Effector memory CD8-positive, alpha-beta T cell (primary cell): ENCODE results near the gene SETD7.

Experiments used
- ATAC-seq: fragments of 150-1000 bp; cut with Tn5 transposase; replicated peaks from 2 replicates; pipeline ENCODE4 v1.10.0; 2021; ENCODE audit warnings: mild to moderate bottlenecking, moderate library complexity
- DNase-seq, 3 experiments: peaks; one replicate each; pipeline ENCODE4 v3.0.0; 2021
- H3K27ac Mint-ChIP-seq, 2 donors: one replicate each; pipeline ENCODE4 v1.8.0; 2022; ENCODE audit warnings: mild to moderate bottlenecking in 2 of 2, mixed read lengths in 2 of 2, moderate library complexity in 2 of 2
- H3K27me3 Mint-ChIP-seq, 2 donors: one replicate each; pipeline ENCODE4 v1.8.0; 2022; ENCODE audit warnings: mixed read lengths in 2 of 2
- H3K36me3 Mint-ChIP-seq: one replicate; pipeline ENCODE4 v1.8.0; 2022; ENCODE audit warnings: mild to moderate bottlenecking, moderate library complexity, mixed read lengths; ENCODE audit not compliant: insufficient read depth
- H3K4me1 Mint-ChIP-seq, 2 donors: one replicate each; pipeline ENCODE4 v1.8.0; 2022; ENCODE audit warnings: low read depth in 2 of 2, mixed read lengths in 2 of 2
- H3K4me3 Mint-ChIP-seq, 2 donors: one replicate each; pipeline ENCODE4 v1.8.0; 2022; ENCODE audit warnings: mild to moderate bottlenecking in 2 of 2, mixed read lengths in 2 of 2, moderate library complexity in 2 of 2
- H3K9me3 Mint-ChIP-seq, 2 donors: one replicate each; pipeline ENCODE4 v1.8.0; 2022; ENCODE audit warnings: mixed read lengths in 2 of 2

SETD7 gene

DNA sequence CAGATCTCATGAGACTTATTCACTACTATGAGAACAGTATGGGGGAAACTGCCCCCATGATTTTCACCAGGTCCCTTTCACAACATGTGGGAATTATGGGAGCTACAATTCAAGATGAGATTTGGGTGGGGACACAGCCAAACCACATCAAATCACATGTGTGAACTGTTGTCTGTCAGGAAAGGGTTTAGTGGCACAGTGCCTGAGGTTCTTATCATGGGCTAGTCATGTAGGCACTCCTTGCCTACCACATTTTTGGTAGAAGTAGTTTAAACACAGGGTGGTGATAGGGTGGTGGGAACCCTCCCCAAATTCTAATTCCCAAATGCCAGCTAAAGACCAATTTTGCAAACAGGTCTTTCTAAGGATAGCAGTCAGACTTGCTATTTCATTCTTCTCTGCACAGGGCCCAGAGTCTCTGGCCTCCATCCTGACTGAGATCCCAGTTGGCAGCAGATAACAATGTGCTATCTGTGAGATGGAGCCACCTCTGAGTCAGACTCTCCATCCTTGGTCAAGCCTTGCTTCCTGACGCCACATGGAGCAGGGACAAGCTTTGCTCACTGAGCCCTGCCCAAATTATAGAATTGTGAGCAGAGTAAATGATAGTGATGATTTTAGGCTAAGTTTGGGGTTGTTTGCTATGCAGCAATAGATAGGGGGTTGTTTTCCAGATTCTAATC lies 33.5 kb upstream of the SETD7 start:
- no peak for ATAC-seq
- no peaks in the 10 kb centered on the region for H3K9me3 Mint-ChIP-seq
- H3K4me3 Mint-ChIP-seq, result no peak overlapping the region
- no peaks in the 10 kb centered on the region for H3K36me3 Mint-ChIP-seq
- no peak for DNase-seq
- H3K27ac Mint-ChIP-seq, result no peak overlapping the region
- peaks cover 2 to 4% of the 10 kb centered on the region in 2 donors for H3K27me3 Mint-ChIP-seq
- H3K4me1 Mint-ChIP-seq, result no peaks in the 10 kb centered on the region

DNA sequence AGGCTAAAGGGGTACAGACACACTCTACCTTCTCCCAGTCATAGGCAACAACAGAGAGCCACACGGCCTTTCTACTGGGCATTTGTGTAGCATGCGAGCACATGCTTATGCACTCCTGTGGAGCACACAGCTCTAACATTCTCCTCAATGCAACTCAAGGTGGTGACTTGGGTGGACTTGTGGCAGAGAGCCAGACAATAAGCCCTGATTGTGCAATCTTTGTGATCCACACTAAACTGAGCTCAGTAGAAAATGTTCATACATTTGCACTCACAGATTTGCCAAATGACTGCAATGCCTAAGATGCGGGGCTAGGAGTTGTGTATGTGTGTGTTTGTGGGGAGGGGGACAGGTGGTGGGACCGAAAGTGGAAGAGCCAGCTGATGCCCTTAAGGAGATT lies 31.4 kb upstream of the SETD7 start:
- Mint-ChIP-seq H3K36me3 (no peaks in the 10 kb centered on the region), H3K4me3 (no peak overlapping the region), H3K27ac (no peak overlapping the region), H3K4me1 (no peaks in the 10 kb centered on the region), H3K27me3 (peaks cover 13 to 16% of the 10 kb centered on the region in 2 donors), H3K9me3 (no peaks in the 10 kb centered on the region)
- DNase-seq, result no peak
- ATAC-seq, result no peak

DNA sequence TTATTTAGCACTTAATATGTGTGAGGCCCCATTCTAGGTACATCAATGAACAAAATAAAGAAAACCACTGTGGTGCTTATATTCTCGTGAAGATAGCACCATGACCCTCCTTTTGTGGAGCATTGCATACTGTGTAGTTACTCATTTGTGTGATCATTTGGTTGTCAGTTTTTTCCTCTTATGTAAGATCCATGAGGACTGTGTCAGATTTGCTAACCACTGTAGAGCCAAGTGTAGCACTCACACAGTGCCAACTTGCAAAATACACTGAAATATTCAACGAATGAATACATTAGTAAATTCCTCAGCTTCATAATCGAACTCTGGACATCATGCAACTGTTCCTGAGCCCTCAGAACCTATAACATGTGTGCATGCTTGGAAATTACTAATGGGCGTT lies 29.5 kb upstream of the SETD7 start:
- Mint-ChIP-seq H3K36me3 (no peaks in the 10 kb centered on the region), H3K9me3 (no peaks in the 10 kb centered on the region), H3K27ac (no peak overlapping the region), H3K27me3 (peaks cover 26 to 29% of the 10 kb centered on the region in 2 donors), H3K4me1 (no peaks in the 10 kb centered on the region), H3K4me3 (no peak overlapping the region)
- ATAC-seq (no peak), DNase-seq (no peak)

DNA sequence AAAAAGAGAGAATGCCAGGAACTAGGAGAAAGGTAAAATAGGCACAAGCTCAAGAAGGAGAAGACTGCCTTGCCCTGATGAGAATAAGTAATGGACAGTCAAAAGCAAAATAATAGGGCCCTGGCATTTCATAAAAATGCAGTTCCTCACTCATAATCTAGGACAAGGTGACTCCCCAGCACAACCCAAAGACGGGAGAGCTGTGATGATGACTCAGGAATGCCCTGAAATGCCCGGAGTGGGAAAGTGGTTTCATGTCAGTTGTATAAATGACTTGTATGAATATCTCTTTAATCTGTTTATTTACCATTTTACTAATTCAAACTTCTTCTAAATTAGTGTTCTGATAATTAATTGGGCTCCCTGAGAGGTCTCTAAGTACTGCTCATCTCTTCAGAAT lies 28.8 kb upstream of the SETD7 start:
- Mint-ChIP-seq H3K27me3 (peaks cover 31 to 36% of the 10 kb centered on the region in 2 donors), H3K27ac (no peak overlapping the region), H3K4me1 (no peaks in the 10 kb centered on the region), H3K4me3 (no peak overlapping the region), H3K9me3 (no peaks in the 10 kb centered on the region), H3K36me3 (no peaks in the 10 kb centered on the region)
- no peak for DNase-seq
- no peak for ATAC-seq

DNA sequence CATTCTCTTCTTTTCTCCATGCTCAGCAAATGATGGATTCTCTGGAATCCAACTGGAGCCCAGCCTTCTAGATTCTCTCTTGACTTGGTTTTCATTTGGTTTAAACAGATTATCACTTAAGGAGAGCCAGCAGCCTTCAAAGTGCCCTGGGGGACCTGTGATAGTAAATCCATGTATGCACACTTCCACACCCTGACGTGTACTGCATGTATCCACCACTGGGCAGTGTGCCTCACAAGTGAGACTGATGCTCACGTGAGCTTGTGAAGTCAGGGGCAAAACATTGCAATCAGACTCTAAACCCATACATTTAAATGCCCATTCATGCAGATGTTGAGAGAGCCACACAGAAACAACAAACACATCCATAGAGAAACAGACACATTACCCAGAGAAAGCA lies 28.0 kb upstream of the SETD7 start:
- H3K9me3 Mint-ChIP-seq, result no peaks in the 10 kb centered on the region
- H3K36me3 Mint-ChIP-seq, result no peaks in the 10 kb centered on the region
- H3K27me3 Mint-ChIP-seq, result peaks cover 33 to 40% of the 10 kb centered on the region in 2 donors
- DNase-seq (no peak), ATAC-seq (no peak)
- H3K4me1 Mint-ChIP-seq, result no peaks in the 10 kb centered on the region
- no peak overlapping the region for H3K4me3 Mint-ChIP-seq
- H3K27ac Mint-ChIP-seq, result no peak overlapping the region

DNA sequence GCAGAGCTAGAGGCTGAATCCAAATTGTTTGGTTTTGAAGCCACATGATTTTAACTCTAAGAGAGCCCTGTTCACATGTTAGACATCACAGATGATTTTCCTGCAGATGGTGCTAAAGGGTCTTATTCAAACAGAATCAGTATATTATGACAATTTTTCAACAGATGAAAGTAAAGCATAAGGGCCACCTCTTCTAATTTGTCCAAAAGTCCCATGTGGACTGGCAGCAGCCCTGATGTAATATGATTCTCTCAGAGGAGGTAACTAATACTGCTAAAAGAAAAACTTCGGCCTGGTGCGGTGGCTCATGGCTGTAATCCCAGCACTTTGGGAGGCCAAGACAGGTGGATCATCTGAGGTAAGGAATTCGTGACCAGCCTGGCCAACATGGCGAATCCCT lies 26.0 kb upstream of the SETD7 start:
- Mint-ChIP-seq H3K4me1 (no peaks in the 10 kb centered on the region), H3K27me3 (peaks cover 33 to 40% of the 10 kb centered on the region in 2 donors), H3K4me3 (no peak overlapping the region), H3K9me3 (no peaks in the 10 kb centered on the region), H3K36me3 (no peaks in the 10 kb centered on the region), H3K27ac (no peak overlapping the region)
- ATAC-seq (no peak), DNase-seq (no peak)

DNA sequence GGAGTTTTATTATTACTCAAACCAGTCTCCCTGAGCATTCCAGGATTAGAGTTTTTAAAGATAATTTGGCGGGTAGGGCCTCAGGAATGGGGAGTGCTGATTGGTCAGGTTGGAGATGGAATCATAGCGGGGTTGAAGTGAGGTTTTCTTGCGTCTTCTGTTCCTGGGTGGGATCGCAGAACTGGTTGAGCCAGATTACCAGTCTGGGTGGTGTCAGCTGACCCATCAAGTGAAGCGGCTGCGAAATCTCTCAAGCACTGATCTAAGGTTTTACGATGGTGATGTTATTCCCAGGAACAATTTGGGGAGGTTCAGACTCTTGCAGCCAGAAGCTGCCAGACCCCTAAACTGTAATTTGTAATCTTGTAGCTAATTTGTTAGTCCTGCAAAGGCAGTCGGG lies 25.1 kb upstream of the SETD7 start:
- Mint-ChIP-seq H3K9me3 (no peaks in the 10 kb centered on the region), H3K27ac (no peak overlapping the region), H3K4me1 (no peaks in the 10 kb centered on the region), H3K4me3 (no peak overlapping the region), H3K27me3 (peaks cover 33 to 40% of the 10 kb centered on the region in 2 donors), H3K36me3 (no peaks in the 10 kb centered on the region)
- ATAC-seq (no peak), DNase-seq (no peak)

DNA sequence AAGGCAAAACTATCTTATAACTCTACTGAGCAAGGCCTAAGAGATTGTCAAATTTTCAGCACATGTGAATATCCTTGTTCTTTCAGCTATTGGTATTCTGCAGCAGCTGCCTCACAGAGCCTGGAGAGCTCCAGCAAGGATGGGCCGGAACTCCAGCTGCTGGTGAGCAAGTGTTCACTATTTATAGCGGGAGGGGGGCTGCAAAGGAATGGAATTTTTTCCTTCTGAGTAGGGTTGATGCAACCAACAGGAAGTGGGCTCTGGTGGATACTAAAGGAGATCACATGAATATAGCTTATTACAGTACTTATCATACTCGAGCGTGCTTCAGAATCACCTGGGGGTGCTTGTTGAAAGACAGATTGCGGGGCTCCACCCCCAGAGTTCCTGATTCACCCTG lies 20.2 kb upstream of the SETD7 start:
- peaks cover 0 to 3% of the 10 kb centered on the region in 2 donors for H3K4me1 Mint-ChIP-seq
- no peaks in the 10 kb centered on the region for H3K9me3 Mint-ChIP-seq
- peaks cover 14 to 18% of the 10 kb centered on the region in 2 donors for H3K27me3 Mint-ChIP-seq
- no peak overlapping the region for H3K27ac Mint-ChIP-seq
- peaks cover 2% of the 10 kb centered on the region for H3K36me3 Mint-ChIP-seq
- no peak overlapping the region for H3K4me3 Mint-ChIP-seq
- ATAC-seq (no peak), DNase-seq (no peak)

DNA sequence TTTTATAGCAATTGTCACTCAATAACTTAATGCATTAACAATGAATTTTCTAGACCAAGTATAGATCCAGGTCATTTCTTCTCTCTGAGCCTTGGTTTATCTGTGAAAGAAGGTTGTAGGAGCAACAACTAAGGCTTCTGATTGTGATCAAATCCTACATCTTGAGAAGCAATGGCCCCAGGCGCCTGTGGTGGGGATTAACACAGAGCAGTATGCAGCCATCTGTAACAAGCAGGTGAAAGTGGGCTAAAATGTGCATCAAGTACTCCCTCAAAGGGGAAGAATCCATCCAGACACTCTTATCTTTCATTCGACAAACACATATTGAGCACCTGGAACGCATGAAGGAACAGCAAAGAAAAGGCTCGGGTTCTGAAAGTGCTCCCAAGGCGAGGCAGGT lies 19.1 kb upstream of the SETD7 start:
- Mint-ChIP-seq H3K9me3 (no peaks in the 10 kb centered on the region), H3K27me3 (peaks cover 4 to 7% of the 10 kb centered on the region in 2 donors), H3K36me3 (peaks cover 2% of the 10 kb centered on the region), H3K4me3 (no peak overlapping the region), H3K27ac (no peak overlapping the region), H3K4me1 (peaks cover 0 to 3% of the 10 kb centered on the region in 2 donors)
- no peak for DNase-seq
- ATAC-seq, result no peak

DNA sequence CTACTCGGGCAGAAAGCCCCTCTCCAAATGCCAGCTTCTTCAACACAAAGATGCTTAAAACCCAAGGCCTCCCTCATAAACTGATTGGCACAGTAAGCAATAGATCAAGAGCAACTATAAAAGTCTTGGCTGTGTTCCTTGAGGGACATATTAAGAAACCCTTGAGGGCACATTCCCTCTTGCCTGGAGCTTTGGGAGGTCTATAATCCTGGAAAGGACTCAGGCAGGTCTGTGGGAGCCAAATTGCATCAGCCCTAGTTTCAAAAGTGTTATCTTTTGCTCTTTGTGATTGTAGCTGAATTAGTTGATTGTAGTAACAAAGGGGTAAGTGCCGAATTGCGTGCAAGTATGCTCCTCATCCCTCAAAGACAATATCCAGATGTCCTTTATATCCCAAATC lies 18.6 kb upstream of the SETD7 start:
- Mint-ChIP-seq H3K27me3 (peaks cover under 1 to 3% of the 10 kb centered on the region in 2 donors), H3K4me3 (no peak overlapping the region)
- DNase-seq, result no peak

DNA sequence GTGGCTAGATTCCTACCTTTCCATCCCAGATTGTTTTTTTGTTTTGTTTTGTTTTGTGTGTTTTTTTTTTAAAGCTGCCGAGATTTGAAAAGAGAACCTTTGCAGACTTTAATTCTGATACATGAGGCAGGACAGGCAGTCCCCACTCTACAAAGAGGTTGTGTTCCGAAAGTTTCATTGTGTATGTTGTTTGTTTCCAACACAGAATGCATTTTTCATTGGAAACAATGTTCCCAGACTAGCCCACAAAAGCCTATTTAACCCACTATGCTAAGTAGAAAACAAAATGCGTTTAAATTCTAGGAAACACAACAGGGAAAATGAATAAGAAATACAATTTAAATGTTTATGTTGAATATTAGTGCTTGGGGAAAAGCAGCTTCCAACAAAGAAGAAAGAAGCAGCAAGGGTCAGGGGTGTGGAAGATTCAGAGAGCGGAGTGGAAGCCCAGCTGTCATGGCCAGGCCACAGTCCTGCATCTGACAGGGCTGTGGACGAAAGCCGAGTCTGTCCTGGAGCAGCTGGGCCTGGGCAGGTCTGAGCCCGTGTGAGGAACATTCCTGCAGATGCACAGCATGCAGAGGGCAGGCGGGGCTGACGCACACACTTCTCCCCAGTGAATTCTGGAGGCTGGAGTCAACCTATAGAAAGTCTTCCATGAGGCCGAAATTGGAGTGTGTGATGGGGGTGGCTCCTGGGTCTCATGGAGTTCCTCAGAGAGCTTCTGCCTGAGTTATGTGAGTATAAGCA lies 12.4 kb upstream of the SETD7 start:
- peaks cover 6% of the 10 kb centered on the region for H3K36me3 Mint-ChIP-seq
- no peak for DNase-seq
- ATAC-seq, result no peak
- H3K9me3 Mint-ChIP-seq, result no peaks in the 10 kb centered on the region
- H3K4me1 Mint-ChIP-seq, result peaks cover 0 to 3% of the 10 kb centered on the region in 2 donors
- H3K4me3 Mint-ChIP-seq, result no peak overlapping the region
- H3K27ac Mint-ChIP-seq, result no peak overlapping the region
- peaks cover 6 to 9% of the 10 kb centered on the region in 2 donors for H3K27me3 Mint-ChIP-seq

More for the DNA sequence above, 18.6 kb upstream of the SETD7 start:
- Mint-ChIP-seq H3K9me3 (no peaks in the 10 kb centered on the region), H3K27ac (no peak overlapping the region), H3K36me3 (peaks cover 2% of the 10 kb centered on the region), H3K4me1 (peaks cover 0 to 3% of the 10 kb centered on the region in 2 donors)
- ATAC-seq, result no peak

DNA sequence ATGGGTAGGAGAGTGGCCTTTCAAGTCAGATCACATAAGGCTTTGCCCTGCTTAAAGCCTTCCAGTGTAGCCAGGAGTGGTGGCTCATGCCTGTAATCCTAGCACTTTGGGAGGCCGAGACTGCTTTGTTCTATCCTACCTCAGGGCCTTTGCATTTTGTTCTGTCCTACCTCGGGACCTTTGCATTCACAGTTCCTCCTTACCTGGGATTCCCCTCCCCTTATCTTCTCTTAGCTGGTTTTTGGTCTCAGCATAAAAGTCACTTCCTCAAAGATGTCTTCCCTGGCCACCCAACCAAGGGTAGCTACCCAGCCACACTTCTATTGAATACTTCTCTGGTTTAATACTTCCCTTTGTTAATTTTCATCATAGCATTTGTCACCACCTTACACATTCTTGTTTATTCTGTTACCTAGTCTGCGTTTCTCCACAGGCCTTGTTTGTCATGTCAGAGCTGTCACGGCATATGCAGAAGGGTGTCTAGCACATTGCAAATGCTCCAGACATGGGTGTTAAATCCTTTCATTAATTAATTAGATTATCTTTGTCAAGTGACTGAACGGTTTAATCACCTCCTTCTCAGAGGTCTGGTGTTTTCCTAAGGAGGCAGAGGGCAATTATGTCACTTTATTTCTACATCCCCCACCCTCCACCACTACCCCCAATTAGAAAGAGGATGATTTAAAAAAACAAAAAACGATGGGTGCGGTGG lies 11.3 kb upstream of the SETD7 start:
- no peaks in the 10 kb centered on the region for H3K9me3 Mint-ChIP-seq
- peaks cover 4% of the 10 kb centered on the region for H3K36me3 Mint-ChIP-seq
- peaks cover 6 to 9% of the 10 kb centered on the region in 2 donors for H3K27me3 Mint-ChIP-seq
- no peak for DNase-seq
- no peak overlapping the region for H3K27ac Mint-ChIP-seq
- no peak overlapping the region for H3K4me3 Mint-ChIP-seq
- H3K4me1 Mint-ChIP-seq, result no peaks in the 10 kb centered on the region
- ATAC-seq, result no peak

DNA sequence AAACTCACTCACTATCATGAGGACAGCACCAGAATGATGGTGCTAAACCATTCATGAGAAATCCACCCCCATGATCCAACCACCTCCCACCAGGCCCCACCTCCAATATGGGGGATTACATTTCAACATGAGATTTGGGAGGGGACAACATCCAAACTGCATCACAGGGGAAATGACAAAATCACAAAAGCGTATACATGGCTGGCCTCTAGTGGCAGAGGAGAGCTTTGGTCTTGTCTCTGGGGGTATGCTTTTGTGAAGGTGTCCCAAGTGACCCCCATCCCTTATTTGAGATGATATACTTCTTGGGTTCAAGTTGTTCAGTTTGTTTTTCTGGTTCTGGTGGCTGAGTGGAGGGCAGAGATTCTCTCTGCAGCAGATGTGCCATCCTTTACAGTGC lies 8.5 kb upstream of the SETD7 start:
- DNase-seq (no peak), ATAC-seq (no peak)
- Mint-ChIP-seq H3K4me1 (peaks cover 11 to 12% of the 10 kb centered on the region in 2 donors), H3K36me3 (peaks cover 16% of the 10 kb centered on the region), H3K27ac (peak overlapping the region in 1 of 2 donors; percentile 35), H3K4me3 (no peak overlapping the region), H3K9me3 (no peaks in the 10 kb centered on the region), H3K27me3 (peaks cover 6 to 9% of the 10 kb centered on the region in 2 donors)

DNA sequence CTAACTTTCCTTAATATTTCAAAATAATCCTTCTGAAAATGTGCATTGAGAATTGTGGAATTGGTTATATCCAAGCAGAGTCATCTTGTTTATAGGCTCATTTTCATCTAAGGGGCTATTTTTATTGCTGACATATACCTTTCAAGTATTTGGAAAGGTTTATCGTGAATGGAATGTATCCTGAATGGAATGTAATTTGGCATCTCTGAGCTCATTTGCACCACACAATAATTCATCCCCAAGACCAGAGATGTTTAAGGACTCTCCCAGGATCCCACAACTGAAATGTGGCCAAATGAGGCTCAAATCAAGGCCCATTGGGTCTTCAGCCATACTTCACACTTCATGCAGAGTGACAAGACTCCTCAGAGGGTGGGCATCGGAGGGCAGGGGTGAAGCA lies 7.5 kb upstream of the SETD7 start:
- no peaks in the 10 kb centered on the region for H3K9me3 Mint-ChIP-seq
- no peak overlapping the region for H3K27ac Mint-ChIP-seq
- H3K27me3 Mint-ChIP-seq, result peaks cover 4 to 5% of the 10 kb centered on the region in 2 donors
- no peak for ATAC-seq
- peaks cover 16% of the 10 kb centered on the region for H3K36me3 Mint-ChIP-seq
- H3K4me3 Mint-ChIP-seq, result no peak overlapping the region
- DNase-seq, result no peak
- peaks cover 15% of the 10 kb centered on the region in 2 donors for H3K4me1 Mint-ChIP-seq
